GM19193 (cell line): ENCODE measurements around the gene HMCN2.

Source experiments
- POLR2A ChIP-seq: IDR thresholded peaks from 4 replicates; pipeline ENCODE4 v1.6.1; 2011; ENCODE audit not compliant: insufficient read depth, insufficient read length; ENCODE audit errors: extremely low read depth

The HMCN2 gene

DNA sequence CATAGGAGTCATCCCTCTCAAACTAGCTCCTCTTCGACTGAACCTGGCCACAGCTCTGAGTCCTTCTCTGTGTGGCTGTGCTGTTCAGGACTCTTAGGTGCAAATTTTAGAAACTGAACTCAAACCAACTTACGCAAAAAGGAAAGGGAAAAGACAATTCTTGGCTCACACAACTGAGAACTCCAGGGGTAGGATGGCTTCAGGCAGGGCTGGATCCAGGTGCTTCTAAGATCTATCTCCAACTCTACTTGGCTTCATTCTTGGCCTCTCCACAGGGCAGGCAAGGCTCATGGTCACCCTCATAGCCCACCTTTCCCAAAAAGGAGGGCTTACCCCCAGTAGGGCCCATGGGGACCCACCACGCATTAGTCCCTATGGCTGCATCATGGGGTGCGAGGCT is 187.3 kb downstream of the HMCN2 start:
- TF ChIP-seq POLR2A, result no peak

DNA sequence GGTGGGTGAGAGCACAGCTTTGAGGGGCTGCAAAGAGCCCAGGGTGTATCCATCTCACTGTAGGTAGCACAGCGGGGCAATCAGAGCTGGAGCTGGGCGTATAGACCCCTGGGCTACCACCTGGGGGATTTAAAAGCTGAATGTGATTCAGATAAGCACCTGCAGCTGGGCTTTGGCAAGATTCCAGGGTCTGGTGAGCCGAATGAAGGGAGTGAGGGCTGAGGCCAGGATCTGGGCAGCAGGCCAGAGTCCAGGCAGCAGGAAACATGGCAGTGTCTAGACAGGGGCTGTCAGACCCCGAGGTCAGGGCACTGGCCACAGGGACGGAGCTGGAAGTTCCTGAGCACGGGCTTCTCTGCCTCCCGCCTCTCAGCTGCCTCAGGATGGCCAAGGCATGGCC is 187.9 kb downstream of the HMCN2 start:
- TF ChIP-seq POLR2A, result no peak

DNA sequence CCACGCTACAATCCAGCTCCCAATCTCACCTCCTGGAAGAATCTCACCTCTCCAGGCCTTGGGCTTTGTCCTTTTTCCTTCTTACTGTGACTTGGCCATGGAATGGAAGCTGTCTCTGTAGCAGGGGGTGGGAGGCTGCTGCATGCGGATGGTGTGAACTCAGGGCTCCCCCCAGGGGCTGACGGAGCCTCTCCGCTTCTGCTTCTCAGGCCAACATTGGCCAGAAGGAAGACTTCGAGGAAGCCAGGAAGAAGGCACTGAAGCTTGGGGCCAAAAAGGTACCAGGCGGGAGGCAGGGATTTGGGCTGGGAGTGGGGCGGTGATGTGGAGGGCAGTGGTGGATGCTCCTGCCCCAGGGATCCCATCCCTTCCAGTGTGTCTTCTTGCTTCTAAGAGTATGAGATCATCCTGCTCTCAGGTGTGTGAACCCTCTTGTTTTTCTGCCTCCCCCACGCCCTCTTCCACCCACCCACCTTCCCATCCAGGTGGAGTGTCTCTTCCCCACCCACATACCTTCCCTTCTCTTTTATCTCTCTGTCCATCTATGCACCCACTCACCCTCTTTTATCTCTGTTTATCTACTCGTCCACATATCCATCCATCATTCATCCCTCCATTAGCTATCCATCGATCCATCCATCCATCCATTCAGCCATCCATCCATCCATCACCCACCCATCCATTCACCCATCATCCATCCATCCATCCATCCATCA is 188.7 kb downstream of the HMCN2 start:
- no peak for TF ChIP-seq POLR2A

DNA sequence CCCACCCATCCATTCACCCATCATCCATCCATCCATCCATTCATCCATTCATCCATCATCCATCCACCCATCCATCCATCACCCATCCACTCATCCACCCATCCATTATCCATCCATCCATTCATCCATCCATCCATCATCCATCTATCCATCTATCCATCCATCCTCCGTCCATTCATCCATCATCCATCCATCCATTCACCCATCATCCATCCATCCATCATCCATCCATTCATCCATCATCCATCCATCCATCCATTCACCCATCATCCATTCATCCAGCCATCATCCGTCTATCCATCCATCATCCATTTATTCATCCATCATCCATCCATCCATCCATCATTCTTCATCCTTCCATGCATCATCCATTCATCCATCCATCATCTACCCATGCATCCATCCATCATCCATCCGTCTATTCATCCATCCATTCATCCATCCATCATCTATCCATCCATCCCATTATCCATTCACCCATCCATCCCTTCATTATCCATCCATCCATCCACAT is 189.3 kb downstream of the HMCN2 start:
- no peak for TF ChIP-seq POLR2A

DNA sequence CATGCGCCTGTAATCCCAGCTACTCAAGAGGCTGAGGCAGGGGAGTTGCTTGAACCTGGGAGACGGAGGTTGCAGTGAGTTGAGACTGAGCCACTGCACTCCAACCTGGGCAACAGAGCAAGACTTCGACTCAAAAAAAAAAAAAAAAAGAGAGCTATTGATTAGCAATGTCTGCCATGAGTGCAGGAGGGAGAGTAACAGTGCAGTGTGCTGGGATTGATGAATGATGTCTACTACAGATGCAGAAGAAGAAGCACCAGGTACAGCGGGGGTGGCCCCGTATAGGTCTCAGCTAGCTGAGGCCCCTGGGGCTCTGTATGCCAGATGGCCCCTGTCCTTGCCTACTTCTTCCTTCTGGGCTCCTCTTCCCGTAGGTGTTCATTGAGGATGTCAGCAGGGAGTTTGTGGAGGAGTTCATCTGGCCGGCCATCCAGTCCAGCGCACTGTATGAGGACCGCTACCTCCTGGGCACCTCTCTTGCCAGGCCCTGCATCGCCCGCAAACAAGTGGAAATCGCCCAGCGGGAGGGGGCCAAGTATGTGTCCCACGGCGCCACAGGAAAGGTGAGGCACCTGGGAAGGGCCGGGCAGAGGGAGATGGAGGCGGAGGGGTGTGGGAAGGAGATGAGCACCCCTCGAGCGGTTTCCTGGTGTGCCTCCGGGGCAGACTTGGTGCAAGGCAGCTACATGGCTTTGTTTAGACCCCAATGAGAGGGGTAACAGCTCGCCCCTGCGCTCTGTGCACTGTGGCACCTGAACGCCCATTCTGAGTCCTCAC is 192.7 kb downstream of the HMCN2 start:
- TF ChIP-seq POLR2A, result no peak

DNA sequence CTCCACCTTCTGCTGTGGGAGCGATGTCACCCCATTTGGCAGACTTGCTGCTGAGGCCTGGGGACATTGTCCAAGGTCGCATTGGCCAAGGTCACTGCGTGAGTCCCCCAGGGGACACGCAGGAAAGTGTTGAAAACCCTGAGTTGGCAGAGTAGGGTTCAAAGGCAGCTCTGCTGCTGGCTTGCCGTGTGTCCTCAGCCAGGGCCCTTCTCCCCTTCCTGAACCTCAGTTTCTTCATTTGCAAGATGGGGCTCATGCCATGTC is 193.2 kb downstream of the HMCN2 start:
- no peak for TF ChIP-seq POLR2A

DNA sequence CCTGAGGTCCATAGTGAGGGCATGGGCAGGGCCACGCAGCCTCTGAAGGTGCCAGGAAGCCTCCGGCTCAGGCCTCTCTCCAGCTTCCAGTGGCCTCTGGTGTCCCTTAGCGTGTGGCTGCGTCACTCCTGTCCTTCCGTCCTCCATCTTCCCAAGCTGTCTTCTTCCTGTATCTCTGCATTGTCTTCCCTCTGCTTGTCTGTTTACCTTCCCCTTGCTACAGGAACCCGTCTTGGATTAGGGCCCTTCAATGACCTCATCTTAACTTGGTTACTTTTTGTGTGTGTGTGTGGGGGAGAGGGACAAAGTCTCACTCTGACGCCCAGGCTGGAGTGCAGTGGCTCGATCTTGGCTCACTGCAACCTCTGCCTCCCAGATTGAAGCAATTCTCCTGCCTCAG is 193.6 kb downstream of the HMCN2 start:
- no peak for TF ChIP-seq POLR2A

DNA sequence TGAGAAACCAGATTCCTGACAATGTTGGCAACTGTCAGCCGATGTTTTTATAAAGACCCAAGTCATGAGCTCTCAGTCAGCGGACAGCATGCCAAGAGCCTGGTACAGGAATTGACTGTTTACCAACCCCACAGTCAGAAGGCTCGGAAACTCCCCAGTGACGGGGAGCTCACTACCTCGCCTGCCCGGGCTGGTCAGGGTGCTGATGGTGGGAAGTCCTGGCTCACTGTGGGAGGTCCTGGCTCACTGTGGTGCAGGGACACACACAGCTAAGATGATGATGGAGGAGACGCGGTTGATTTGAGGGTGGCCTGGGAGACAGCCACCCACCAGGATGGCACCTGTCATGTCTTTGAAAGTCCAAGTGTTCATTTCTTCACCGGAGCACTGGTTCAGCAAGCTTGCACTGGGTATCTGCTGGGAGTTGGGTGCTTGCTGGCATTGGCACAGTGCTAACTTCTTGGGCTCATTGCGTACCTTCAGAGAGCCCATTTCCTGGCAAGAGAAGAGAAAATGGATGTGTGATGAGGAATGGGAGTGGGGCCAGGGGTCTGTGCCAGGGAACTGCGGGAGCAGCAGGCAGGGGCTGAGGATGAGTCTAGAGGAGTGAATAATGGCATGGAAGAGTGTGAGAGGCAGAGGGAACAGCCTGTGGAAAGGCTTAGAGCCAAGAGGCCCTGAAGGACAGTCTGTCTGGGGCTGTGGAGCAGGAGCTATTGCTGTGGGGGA is 194.5 kb downstream of the HMCN2 start:
- TF ChIP-seq POLR2A, result no peak

DNA sequence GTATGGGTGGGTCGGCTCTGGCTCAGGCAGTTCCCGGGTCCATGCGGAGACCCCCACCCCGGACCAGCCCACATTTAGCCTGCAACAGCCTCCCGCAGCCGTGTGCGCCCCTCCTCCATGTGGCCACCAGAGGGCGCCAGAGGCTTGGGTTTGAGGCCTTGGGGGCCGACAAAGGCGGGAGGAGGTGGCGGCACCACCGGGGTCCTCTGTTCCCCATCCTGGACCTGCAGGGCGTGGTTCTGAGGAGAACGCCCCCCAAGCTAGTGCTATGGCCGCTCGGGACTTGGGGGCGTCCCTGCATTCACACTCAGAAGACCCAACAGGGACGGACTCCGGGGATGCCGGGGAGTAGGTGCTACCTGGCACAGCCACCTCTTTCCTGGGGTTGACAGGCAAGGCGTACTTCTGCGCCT is 195.7 kb downstream of the HMCN2 start:
- no peak for TF ChIP-seq POLR2A

DNA sequence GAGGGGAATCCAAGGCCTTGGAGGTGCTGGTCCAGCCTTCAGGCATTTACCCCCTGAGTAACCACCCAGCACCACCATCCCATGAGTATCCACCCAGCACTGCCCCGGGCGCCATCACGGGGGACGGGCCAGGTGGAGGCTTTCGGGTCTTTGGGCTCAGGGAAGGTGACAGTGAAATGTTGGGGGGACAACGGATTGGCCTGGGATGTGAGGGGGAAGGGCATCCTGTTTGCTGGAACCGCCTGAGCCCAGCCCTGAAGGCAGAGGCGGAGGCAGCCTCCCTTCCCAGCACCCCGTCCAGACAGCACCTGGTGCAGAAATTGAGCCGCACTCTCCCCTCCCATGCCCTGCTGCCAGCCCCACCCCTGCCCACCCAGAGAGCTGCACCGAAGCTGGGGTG is 196.2 kb downstream of the HMCN2 start:
- TF ChIP-seq POLR2A, result no peak

DNA sequence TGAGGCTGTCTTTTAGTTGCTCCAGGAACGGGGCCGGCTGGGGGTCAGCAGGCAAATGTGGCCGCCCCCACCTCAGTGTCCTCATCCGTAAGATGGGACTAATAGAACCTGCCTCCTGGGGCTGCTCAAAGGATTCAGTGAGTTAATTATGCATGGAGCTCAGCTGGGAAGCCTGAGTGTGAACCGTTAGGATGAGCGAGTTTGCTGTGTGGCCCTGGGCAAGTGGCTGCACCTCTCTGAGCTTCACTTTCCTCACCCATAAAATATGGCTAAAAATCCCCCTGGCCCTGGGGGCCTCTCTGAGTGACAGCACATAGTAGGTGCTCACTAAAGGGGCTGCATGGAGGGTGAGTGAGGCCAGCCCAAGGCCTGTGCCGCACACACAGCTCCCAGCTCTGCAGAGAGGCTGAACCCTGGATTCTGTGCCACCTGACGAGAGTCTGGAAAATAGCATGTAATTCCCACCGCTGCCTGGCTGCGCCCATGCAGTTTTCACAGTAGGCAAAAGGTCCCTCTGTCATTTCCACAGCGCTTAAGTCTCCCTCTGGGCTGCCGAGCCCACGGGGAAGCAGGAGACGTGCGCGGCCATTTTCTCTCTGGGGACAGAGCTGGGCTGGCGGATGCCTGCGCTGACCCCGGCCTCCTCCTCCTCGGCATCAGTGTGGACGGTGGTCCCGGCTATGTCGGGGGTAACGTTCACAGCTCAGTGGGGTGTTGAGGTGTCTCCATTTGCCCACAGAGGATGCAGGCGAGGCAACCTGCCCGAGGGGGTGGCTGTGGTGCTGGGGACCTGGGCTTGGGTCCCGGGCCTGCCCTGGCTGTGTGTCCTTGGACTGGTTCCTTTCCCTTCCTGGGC is 197.4 kb downstream of the HMCN2 start:
- TF ChIP-seq POLR2A, result no peak

DNA sequence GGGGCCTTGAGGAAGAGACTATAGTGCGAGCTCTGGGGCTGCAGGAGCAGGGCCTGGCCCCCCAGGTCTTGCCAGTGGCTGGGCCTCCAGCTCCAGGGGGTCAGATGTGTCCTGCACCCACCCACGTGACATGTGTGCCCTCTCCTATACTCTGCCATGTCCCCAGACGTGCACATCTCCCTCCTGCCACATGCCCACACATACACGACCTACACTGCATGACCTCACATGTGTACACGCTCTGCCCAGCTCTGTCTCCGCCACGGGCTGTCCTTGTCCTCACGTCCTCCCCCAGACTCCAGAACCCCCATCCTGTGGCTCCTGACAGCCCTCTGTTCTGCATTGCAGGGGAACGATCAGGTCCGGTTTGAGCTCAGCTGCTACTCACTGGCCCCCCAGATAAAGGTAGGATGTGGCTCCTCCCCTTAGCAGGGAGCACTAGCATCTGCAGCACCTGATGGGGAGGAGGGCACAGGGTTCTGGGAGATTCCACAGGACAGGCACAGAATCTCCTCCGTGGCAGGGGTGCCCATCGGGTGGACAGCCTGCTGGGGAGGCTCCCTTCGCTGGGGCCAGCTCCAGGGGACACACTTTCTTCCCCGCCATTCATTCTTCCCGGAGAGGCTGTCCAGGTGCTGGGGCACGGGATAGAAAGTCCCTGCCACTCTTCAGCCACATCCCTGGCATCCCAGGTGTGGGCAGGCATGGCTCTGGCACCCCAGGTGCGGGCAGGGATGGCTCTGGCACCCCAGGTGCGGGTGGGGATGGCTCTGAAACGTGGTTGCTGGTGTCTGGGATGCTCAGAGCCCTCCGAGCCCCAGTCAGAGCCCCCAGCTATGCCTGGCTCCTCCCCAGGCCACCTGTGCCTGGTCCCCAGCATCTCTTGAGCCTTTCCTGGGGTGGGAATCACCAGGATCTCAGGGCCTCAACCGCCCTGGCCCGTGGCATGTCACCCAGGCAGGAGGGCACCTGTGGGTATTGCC is 198.5 kb downstream of the HMCN2 start:
- TF ChIP-seq POLR2A, result no peak

DNA sequence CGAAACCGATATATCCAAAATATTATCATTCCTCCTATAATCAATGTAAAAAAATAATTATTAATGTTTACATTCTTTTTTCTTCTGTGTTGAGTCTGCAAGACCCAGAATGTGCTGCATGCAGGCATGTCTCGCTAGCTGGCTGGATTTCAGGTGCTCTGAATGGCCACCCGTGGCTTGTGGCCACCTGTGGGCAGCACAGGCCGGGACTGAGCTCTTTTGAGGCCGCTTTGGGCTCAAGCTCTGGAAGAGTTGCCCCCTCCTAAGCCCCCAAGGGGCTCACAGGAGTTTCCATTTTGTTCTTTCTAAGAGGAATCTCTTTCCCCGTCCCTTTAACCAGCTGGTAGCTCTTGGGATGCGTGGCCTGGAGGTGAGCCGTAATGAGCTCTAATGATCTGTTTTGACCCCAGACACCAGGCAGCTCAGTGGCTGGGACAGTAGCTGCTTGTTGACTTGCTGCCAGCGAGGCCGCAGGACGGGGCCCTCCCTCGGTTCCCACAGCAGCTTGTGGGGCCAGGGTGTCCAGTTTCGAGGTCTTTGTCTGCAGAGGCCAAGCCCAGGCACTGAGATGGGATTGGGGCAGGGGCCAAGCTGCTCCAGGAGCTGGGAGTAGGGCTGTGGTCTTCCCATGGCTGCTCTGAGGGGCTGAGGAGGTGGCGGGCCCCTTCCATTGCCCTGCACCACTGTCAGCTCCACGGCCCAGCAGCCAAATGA is 200.0 kb downstream of the HMCN2 start:
- TF ChIP-seq POLR2A, result no peak
